PC-3 (cell line): ENCODE measurements around the gene PHAF1. TPM values are rescaled to one million over a fixed set of nuclear protein-coding genes. Genes with fewer than 3 reads are reported as not detected.

Experiments
- ATAC-seq: fragments of 200-7000 bp; cut with Tn5 transposase; 2 replicates; pipeline ENCODE4 v1.9.1; 2020; ENCODE audit warnings: mild to moderate bottlenecking, moderate library complexity
- BruUV-seq: library from RNA; stranded (reverse); fragments of 400-500 nt; replicated peaks from 2 replicates; lab custom pipeline; 2021; lab: Mats Ljungman, UMichigan
- CTCF ChIA-PET: fragments of 300-600 bp; sonication (Branson Sonifier 250); formaldehyde crosslinking; loops from one replicate; lab custom pipeline; 2022; ENCODE audit warnings: antibody characterized with exemption; lab: Charles Lee
- POLR2A ChIA-PET: fragments of 300-600 bp; sonication (Branson Sonifier 250); formaldehyde crosslinking; loops from one replicate; lab custom pipeline; 2022; ENCODE audit warnings: antibody characterized with exemption; ENCODE audit not compliant: unreplicated experiment; lab: Charles Lee
- DNase-seq: peaks from one replicate; pipeline ENCODE4 v3.0.0-alpha.2; 2015
- H2AFZ ChIP-seq: fragments of 300-600 bp; sonication (generic); 2 replicates; pipeline ENCODE4 v1.6.0; 2016; ENCODE audit warnings: antibody characterized with exemption, low read length
- H3F3A ChIP-seq: fragments of 300-600 bp; sonication (generic); one replicate; pipeline ENCODE4 v1.6.0; 2017; ENCODE audit warnings: antibody characterized with exemption, low read length, control low read depth, mild to moderate bottlenecking; ENCODE audit not compliant: unreplicated experiment
- H3K27ac ChIP-seq: fragments of 300-600 bp; sonication (generic); 2 replicates; pipeline ENCODE4 v1.5.1; 2016; ENCODE audit warnings: mild to moderate bottlenecking, low read length
- H3K27me3 ChIP-seq: fragments of 300-600 bp; sonication (generic); 2 replicates; pipeline ENCODE4 v1.6.1; 2016; ENCODE audit warnings: low read length, mixed read lengths
- H3K36me3 ChIP-seq: fragments of 300-600 bp; sonication (generic); 2 replicates; pipeline ENCODE4 v1.6.1; 2016; ENCODE audit warnings: low read depth, mixed run types, low read length, mixed read lengths
- H3K4me1 ChIP-seq: fragments of 300-600 bp; sonication (generic); 2 replicates; pipeline ENCODE4 v1.5.1; 2016; ENCODE audit warnings: low read length; ENCODE audit not compliant: insufficient read depth
- H3K4me2 ChIP-seq: fragments of 300-600 bp; sonication (generic); 2 replicates; pipeline ENCODE4 v1.6.0; 2016; ENCODE audit warnings: low read length
- H3K4me3 ChIP-seq: fragments of 300-600 bp; sonication (generic); 2 replicates; pipeline ENCODE4 v1.5.1; 2016; ENCODE audit warnings: mild to moderate bottlenecking, low read length, mixed read lengths
- H3K79me2 ChIP-seq: fragments of 300-600 bp; sonication (generic); 2 replicates; pipeline ENCODE4 v1.6.1; 2017; ENCODE audit warnings: low read length, mixed read lengths
- H3K9ac ChIP-seq: fragments of 300-600 bp; sonication (generic); 2 replicates; pipeline ENCODE4 v1.6.0; 2016; ENCODE audit warnings: mild to moderate bottlenecking, low read length
- H3K9me2 ChIP-seq: fragments of 300-600 bp; sonication (generic); replicated peaks from 2 replicates; pipeline ENCODE4 v1.6.1; 2016; ENCODE audit warnings: mixed run types, low read length, mixed read lengths
- H3K9me3 ChIP-seq: fragments of 300-600 bp; sonication (generic); 2 replicates; pipeline ENCODE4 v1.6.1; 2016; ENCODE audit warnings: low read length, mixed read lengths
- H4K20me1 ChIP-seq: fragments of 300-600 bp; sonication (generic); 2 replicates; pipeline ENCODE4 v1.6.1; 2016; ENCODE audit warnings: low read length, mixed read lengths
- CTCF ChIP-seq: fragments of 300-600 bp; sonication (generic); conservative IDR thresholded peaks from 2 replicates; pipeline ENCODE4 v1.5.1; 2017; ENCODE audit warnings: antibody characterized with exemption, low read depth, mild to moderate bottlenecking, low read length
- EZH2 ChIP-seq: fragments of 300-600 bp; sonication (generic); IDR thresholded peaks from one replicate; pipeline ENCODE4 v1.6.1; 2017; ENCODE audit warnings: antibody characterized with exemption, mild to moderate bottlenecking, low read length; ENCODE audit not compliant: unreplicated experiment
- EZH2phosphoT487 ChIP-seq: fragments of 300-600 bp; sonication (generic); IDR thresholded peaks from 2 replicates; pipeline ENCODE4 v1.6.1; 2018; ENCODE audit warnings: mild to moderate bottlenecking, antibody characterized with exemption, low read length, borderline replicate concordance
- intact Hi-C: fragments of 100-400 bp; cut with micrococcal nuclease; formaldehyde crosslinking; loops from 2 replicates; pipeline ENCODE4 v1.9.0; 2023
- total RNA-seq: library from RNA; depleted of rRNA; stranded (reverse); fragments of >200 nt; gene quantifications from 2 replicates; pipeline ENCODE4 v1.2.3, GENCODE V29; 2014

Gene PHAF1
- total RNA-seq, 1 experiment from 2014 or later = 18.8 TPM

- H3K4me3 ChIP-seq = no peak overlapping the region; the same call in 1 of the 2 replicates
- intact Hi-C loops = loop anchor here (5.0 kb wide), 1 partner anchor 206 kb away; no protein-coding TSS in a partner anchor
These were observed 48.3 kb downstream of the PHAF1 start for GRCh38 chr16:67157892-67158635.

GRCh38 chr16:67158637-67159600, 49.2 kb downstream of the PHAF1 start:
- Histone ChIP-seq H3F3A (no peaks in the 10 kb centered on the region), H4K20me1 (no peaks in the 10 kb centered on the region), H3K27ac (peak overlapping the region; percentile 39; the same call in 1 of the 2 replicates), H3K9ac (peak overlapping the region; percentile 81), H3K27me3 (no peaks in the 10 kb centered on the region), H3K4me3 (peak overlapping the region; percentile 95), H3K4me2 (peak overlapping the region; percentile 98), H3K79me2 (no peaks in the 10 kb centered on the region), H3K9me2 (no peaks in the 10 kb centered on the region), H3K4me1 (peaks cover 21% of the 10 kb centered on the region), H3K9me3 (no peaks in the 10 kb centered on the region), H2AFZ (peak overlapping the region; percentile 80; the same call in 1 of the 2 replicates), H3K36me3 (no peaks in the 10 kb centered on the region)
- peak; percentile 49 for DNase-seq
- CTCF ChIA-PET = interaction anchor here (2.0 kb wide), 1 partner anchor 26 kb away, joined by 4 read pairs; no protein-coding TSS in a partner anchor
- TF ChIP-seq CTCF (no peak), EZH2 (no peak)
- TSS peak; percentile 45 for BruUV-seq
- ATAC-seq = peak; percentile 14
- intact Hi-C loops = loop anchor here (1.0 to 5.0 kb wide), 2 partner anchors 24 to 207 kb away; partner anchors contain the start of gene MATCAP1
- POLR2A ChIA-PET = no interaction called here

More at GRCh38 chr16:67157892-67158635, 48.3 kb downstream of the PHAF1 start:
- no peaks in the 10 kb centered on the region for H3K79me2 ChIP-seq
- no peaks in the 10 kb centered on the region for H3K27me3 ChIP-seq
- no peaks in the 10 kb centered on the region for H4K20me1 ChIP-seq
- H2AFZ ChIP-seq = no peak overlapping the region
- peaks cover 21% of the 10 kb centered on the region for H3K4me1 ChIP-seq
- DNase-seq = no peak
- TF ChIP-seq EZH2 = no peak
- no peak for TF ChIP-seq EZH2phosphoT487
- no peak for TF ChIP-seq CTCF
- BruUV-seq = no TSS peak
- H3F3A ChIP-seq = no peaks in the 10 kb centered on the region
- ChIA-PET POLR2A (no interaction called here), CTCF (interaction anchor here (0.5 kb wide), 1 partner anchor 12 kb away, joined by 3 read pairs; the partner anchor contains the start of gene NOL3)
- no peaks in the 10 kb centered on the region for H3K9me2 ChIP-seq
- H3K9me3 ChIP-seq = no peaks in the 10 kb centered on the region
- ATAC-seq = no peak
- peak overlapping the region; percentile 98; the same call in 1 of the 2 replicates for H3K4me2 ChIP-seq
- no peaks in the 10 kb centered on the region for H3K36me3 ChIP-seq
- no peak overlapping the region for H3K27ac ChIP-seq
- H3K9ac ChIP-seq = no peak overlapping the region
